GM19043 (cell line): ENCODE measurements around the gene TAF9.
"Not testable (repeated sequence)": the region's sequence is repeated elsewhere in the genome, so short reads cannot be mapped to it uniquely, and the experiment has no call there.

Source experiments
- ATAC-seq: cut with Tn5 transposase; IDR thresholded peaks from one replicate; pipeline ENCODE4 v1.9.1; 2021; ENCODE audit warnings: low read depth; ENCODE audit not compliant: unreplicated experiment

Gene TAF9

GRCh38 chr5:69369340-69370121 lies at the start of gene TAF9, which contains the start of the genes AK6 and RAD17:
TSS of gene TAF9 (minus strand) at chr5:69369520. CDS start at chr5:69365737, 3,783 bp downstream.
TSS of gene AK6 (minus strand) at chr5:69369520. CDS start at chr5:69369490, 30 bp downstream.
TSS of gene RAD17 (plus strand) at chr5:69369818. CDS start at chr5:69372209, 2,391 bp downstream.
- peak; percentile 91 for ATAC-seq

GRCh38 chr5:69418554-69418953 lies 49.2 kb upstream of the TAF9 start:
- no peak for ATAC-seq

- ATAC-seq, result no peak
These were observed 47.4 kb upstream of the TAF9 start for GRCh38 chr5:69416699-69417098.

DNA sequence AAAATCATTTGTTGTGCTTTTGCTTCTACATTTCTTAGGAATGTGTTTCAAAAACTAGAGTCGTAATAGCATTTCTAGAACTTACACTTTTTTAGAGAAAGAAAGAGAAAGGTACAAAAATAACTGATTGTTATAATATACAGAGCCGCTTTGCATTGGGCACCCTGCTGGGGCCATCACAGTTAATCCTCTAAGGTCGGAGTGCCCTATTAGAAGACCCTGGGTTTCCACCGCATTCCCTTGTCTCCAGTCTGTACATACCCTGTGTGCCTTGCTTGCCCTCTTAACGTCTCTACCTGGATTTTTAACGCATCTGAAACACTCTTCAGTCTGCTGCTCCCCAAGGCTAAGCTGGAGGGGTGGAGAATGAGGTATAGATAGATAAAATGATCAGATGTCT lies 46.9 kb upstream of the TAF9 start:
- ATAC-seq, result no peak

- no peak for ATAC-seq
These were observed 46.3 kb upstream of the TAF9 start for GRCh38 chr5:69415584-69415958.

DNA sequence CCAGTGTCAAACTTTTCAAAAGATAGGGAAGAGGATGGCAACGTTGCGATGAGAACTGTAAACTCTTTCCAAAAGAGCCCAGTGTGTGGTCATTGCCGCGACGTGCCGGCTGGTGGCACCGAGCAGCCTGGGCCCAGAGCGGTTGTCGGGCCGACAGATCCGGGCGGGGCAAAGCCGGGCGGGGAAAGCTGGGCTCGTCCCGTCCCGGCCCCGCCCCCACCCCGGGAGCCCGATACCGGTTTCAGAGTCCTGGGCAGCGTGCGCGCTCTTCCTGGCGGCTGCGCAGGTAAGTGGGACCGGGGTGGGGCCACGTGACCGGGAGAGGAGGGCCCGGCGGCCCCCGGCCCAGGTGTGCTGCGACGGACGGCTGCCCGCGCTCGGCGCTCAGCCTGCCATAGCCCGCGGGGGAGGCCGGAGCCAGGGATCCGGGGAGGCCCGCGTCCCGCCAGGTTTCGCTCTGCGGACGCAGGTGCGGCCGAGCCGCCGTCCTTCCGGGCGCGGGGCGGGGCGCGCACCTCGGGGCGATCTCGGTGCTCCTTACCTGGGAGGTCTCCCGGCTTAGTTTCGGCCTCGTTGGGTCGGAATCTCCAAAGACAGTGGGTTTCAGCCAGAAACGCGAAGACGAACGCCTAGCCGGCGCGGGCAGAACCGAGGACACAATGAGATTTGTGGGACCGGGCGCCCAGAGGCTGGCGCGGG lies 45.7 kb upstream of the TAF9 start, which contains the start of gene MARVELD2:
MARVELD2 (plus strand) TSS at position 232 of the 699 bp plus-strand sequence. CDS start 4,270 bp downstream, outside the sequence.
- ATAC-seq, result peak; percentile 91

- ATAC-seq, result no peak
These were observed 35.5 kb upstream of the TAF9 start for GRCh38 chr5:69404659-69405330.

GRCh38 chr5:69378376-69378775 lies 9.1 kb upstream of the TAF9 start:
- ATAC-seq, result no peak

DNA sequence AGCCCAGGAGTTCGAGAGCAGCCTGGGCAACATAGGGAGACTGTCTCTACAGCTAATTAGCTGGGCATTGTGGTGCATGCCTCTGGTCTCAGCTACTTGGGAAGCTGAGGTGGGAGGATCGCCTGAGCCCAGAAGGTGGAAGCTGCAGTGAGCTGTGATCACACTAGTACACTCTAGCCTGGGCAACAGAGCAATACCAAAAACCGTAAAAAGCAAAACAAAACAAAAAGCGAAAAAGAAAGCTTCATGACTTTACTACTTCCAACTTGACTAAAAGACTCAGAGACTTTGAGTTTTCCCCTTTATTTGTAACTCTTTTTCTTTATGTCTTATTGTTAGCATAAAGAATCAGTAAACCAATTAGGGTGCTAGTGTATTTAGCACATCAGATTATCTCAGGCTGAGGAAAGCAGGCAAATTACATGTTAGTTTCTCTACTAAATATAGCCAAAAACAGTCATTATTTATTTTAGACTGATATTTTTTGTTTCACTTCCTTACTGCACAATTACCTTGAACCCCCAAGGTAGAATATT lies 5.7 kb upstream of the TAF9 start:
- peak; percentile 59 for ATAC-seq

DNA sequence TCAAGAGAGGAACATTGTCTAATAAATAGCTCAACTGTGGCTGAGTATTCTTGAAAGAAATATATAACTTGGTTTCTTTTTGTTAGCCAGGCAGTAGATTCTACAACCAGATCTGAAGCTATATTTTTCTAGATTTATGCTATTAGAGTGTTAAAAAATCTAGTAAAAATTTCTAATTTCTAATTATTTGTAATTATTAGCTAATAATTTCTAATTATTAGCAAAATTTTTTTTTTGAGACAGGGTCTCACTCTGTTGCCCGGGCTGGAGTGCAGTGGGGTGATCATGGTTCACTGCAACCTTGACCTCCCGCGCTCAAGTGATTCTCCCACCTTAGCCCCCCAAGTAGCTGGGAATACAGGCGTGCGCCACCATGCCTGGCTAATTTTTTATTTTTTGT lies 3.1 kb upstream of the TAF9 start:
- ATAC-seq, result no peak

GRCh38 chr5:69370335-69370734 lies 1.0 kb upstream of the TAF9 start:
- ATAC-seq, result not testable (repeated sequence)

GRCh38 chr5:69368458-69369339 lies 621 bp downstream of the TAF9 start:
- peak; percentile 18 for ATAC-seq

- no peak for ATAC-seq
These were observed 1.5 kb downstream of the TAF9 start for GRCh38 chr5:69367697-69368279.

DNA sequence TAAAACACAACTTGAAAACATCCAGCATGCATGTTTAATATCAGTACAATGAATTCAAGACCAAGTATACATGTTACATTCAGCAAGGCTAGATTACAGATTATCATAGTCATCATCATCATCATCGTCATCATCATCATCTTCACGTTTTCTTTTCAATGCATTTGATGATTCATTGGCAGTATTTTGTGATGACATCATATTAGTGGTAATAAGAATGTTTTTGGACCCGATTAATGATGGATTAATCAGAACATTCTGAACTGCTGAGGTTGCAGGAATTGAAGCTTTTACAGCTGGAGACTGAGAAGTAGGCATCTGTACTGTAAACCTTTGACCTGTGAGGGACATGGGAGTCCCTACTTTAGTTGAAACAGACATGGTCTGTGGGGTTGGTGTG lies 4.5 kb downstream of the TAF9 start:
- ATAC-seq, result no peak

DNA sequence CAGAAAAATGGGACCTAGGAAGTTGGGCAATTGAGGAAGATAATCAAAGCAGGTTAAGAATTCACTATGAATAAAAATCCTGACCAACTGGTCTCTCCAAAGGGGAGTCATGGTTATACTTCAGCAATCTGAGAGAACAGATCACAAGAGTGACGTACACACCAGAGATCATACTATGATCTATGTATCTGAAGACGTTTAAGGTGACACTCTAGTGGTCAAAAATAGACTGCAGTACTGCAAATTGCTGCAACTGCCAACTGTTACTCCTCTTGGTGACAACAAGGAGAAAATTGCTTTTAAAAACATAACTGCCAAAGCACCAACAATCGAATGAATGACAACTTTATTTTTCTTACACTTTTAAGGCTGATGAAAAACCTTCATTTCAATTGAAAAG lies 4.9 kb downstream of the TAF9 start:
- ATAC-seq, result no peak

GRCh38 chr5:69360442-69360841 lies 8.9 kb downstream of the TAF9 start:
- ATAC-seq, result no peak

GRCh38 chr5:69359699-69360098 lies 9.6 kb downstream of the TAF9 start:
- ATAC-seq, result no peak

DNA sequence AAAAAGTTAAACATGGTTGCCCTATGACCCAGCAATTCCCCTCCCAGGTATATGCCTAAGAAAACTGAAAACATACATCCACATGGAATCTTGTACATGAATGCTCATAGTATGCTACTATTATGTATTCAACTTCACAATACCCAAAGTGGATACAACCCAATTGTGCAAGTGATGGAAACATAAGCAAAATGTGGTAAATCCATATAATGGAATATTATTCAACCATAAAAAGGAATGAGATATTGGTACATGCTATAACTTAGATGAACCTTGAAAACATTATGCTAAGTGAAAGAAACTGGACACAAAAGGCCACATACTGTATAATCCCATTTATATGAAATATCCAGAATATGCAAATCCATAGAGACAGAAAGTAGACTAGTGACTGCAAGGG lies 18.7 kb downstream of the TAF9 start:
- ATAC-seq, result no peak

DNA sequence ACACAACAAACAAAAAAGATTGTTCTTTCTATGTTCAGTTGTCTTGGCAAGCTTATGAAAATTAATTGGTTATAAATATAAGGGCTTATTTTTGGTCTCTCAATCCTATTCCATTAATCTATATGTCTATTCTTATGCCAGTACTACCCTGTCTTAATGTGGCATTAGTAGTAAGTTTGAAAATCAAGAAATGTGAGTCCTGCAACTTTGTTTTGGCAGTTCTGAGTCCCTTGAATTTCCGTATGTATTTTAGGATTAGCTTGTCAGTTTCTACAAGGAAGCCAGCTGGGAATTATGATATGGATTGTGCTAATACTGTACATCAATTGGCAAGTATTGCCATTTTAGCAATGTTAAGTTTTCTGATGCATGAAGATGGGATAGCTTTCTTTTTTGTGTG lies 26.2 kb downstream of the TAF9 start:
- no peak for ATAC-seq
